Activated CD8-positive, alpha-beta memory T cell treated with anti-CD3 and anti-CD28 coated beads for 1 hour (primary cell): ENCODE measurements around the gene ACADVL.
A peak's percentile ranks its signal among the peaks of the same experiment; 100 is the strongest.

Experiments
- DNase-seq, 2 donors: peaks; one replicate each; pipeline ENCODE4 v3.0.0-alpha.2; 2020; ENCODE audit warnings: low read depth in 1 of 2; ENCODE audit errors: extremely low read depth in 1 of 2

ACADVL gene

GRCh38 chr17:7216242-7217112, 3.3 kb upstream of the ACADVL start:
- no peak for DNase-seq

- DNase-seq: no peak
Measured at GRCh38 chr17:7217113-7217987, 2.4 kb upstream of the ACADVL start.

GRCh38 chr17:7218166-7218565, 1.6 kb upstream of the ACADVL start:
- DNase-seq: no peak

- no peak for DNase-seq
Measured at GRCh38 chr17:7218758-7219157, 980 bp upstream of the ACADVL start.

- no peak for DNase-seq
Measured at GRCh38 chr17:7219229-7219811, 418 bp upstream of the ACADVL start.

GRCh38 chr17:7220593-7221277, 997 bp downstream of the ACADVL start:
- DNase-seq: peak in 1 of 2 donors; percentile 27

- no peak for DNase-seq
Measured at GRCh38 chr17:7221278-7222092, 1.7 kb downstream of the ACADVL start.

- DNase-seq: no peak
Measured at GRCh38 chr17:7222093-7222971, 2.6 kb downstream of the ACADVL start.

- no peak for DNase-seq
Measured at GRCh38 chr17:7222972-7223292, 3.2 kb downstream of the ACADVL start.

GRCh38 chr17:7223375-7223774, 3.6 kb downstream of the ACADVL start:
- no peak for DNase-seq

GRCh38 chr17:7224110-7224509, 4.4 kb downstream of the ACADVL start:
- no peak for DNase-seq

- DNase-seq: no peak
Measured at GRCh38 chr17:7224661-7225111, 4.9 kb downstream of the ACADVL start.

GRCh38 chr17:7225711-7226331, 6.1 kb downstream of the ACADVL start:
- DNase-seq: no peak

GRCh38 chr17:7226721-7227710, 7.3 kb downstream of the ACADVL start:
- DNase-seq: no peak

- no peak for DNase-seq
Measured at GRCh38 chr17:7228920-7229319, 9.2 kb downstream of the ACADVL start.

- no peak for DNase-seq
Measured at GRCh38 chr17:7229504-7229903, 9.8 kb downstream of the ACADVL start.

- DNase-seq: no peak
Measured at GRCh38 chr17:7232114-7232513, 12.4 kb downstream of the ACADVL start.

- no peak for DNase-seq
Measured at GRCh38 chr17:7233701-7234082, 14.0 kb downstream of the ACADVL start.
